ENCODE data around the gene CAP2.

DNA sequence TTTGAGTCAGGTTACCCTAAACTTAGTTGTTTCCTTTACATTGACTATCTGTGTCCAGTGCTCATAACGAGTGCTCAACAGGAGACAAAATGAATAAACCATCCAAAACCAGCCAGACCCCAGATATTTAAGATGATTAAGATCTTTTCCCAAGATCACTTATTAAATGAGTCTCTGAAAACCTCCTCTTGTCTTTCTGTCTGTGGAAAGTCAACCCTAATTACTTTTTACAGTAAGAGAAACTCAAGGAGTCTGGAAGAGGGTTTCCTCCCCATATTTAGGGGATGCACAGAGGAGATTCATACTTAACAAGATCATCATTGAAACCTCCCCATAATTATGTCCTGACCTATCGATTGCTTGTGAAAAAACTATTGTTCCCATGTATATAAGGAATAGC lies 84.0 kb downstream of the CAP2 start:
- TF ChIP-seq, protein P1, sequence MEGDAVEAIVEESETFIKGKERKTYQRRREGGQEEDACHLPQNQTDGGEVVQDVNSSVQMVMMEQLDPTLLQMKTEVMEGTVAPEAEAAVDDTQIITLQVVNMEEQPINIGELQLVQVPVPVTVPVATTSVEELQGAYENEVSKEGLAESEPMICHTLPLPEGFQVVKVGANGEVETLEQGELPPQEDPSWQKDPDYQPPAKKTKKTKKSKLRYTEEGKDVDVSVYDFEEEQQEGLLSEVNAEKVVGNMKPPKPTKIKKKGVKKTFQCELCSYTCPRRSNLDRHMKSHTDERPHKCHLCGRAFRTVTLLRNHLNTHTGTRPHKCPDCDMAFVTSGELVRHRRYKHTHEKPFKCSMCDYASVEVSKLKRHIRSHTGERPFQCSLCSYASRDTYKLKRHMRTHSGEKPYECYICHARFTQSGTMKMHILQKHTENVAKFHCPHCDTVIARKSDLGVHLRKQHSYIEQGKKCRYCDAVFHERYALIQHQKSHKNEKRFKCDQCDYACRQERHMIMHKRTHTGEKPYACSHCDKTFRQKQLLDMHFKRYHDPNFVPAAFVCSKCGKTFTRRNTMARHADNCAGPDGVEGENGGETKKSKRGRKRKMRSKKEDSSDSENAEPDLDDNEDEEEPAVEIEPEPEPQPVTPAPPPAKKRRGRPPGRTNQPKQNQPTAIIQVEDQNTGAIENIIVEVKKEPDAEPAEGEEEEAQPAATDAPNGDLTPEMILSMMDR (conservative IDR thresholded peaks at IDR 0.05; ENCODE audit: low read depth in 2 of 2) = no peak
- no peak for TF ChIP-seq NANOG (IDR thresholded peaks at IDR 0.05; ENCODE audit: borderline replicate concordance)
- TF ChIP-seq, protein P2, sequence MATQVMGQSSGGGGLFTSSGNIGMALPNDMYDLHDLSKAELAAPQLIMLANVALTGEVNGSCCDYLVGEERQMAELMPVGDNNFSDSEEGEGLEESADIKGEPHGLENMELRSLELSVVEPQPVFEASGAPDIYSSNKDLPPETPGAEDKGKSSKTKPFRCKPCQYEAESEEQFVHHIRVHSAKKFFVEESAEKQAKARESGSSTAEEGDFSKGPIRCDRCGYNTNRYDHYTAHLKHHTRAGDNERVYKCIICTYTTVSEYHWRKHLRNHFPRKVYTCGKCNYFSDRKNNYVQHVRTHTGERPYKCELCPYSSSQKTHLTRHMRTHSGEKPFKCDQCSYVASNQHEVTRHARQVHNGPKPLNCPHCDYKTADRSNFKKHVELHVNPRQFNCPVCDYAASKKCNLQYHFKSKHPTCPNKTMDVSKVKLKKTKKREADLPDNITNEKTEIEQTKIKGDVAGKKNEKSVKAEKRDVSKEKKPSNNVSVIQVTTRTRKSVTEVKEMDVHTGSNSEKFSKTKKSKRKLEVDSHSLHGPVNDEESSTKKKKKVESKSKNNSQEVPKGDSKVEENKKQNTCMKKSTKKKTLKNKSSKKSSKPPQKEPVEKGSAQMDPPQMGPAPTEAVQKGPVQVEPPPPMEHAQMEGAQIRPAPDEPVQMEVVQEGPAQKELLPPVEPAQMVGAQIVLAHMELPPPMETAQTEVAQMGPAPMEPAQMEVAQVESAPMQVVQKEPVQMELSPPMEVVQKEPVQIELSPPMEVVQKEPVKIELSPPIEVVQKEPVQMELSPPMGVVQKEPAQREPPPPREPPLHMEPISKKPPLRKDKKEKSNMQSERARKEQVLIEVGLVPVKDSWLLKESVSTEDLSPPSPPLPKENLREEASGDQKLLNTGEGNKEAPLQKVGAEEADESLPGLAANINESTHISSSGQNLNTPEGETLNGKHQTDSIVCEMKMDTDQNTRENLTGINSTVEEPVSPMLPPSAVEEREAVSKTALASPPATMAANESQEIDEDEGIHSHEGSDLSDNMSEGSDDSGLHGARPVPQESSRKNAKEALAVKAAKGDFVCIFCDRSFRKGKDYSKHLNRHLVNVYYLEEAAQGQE (IDR thresholded peaks at IDR 0.05; ENCODE audit: unreplicated experiment) = no peak

All from GM23338 (cell line).